ENCODE results near the gene GCLC. TPM values are rescaled to one million over a fixed set of nuclear protein-coding genes. Genes with fewer than 3 reads are reported as not detected.
"Not testable (repeated sequence)": the region's sequence is repeated elsewhere in the genome, so short reads cannot be mapped to it uniquely, and the experiment has no call there.

GCLC gene
- total RNA-seq, 4 donors from 2014 or later, result 63.5 to 84.3 (median 71.7) TPM

DNA sequence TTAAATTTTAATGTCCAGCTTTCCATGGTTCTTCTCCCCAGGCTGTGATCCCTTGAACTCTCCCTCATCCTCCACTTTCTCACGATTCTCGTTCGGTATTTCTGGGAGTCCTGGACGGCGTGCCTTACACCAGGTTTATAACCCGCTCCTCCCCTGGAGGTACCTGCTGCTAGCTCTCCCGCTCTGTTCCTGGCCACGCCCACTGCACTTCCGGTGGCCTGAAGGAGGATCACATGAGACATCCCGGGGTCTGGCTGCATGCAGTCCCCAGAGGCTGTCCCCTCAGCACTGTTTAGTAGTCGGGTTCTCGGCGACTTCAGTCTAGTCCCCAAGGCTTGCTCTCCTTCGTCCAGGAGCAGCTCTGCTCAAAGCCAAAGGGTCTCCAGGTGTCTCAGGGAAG, 28.4 kb upstream of the GCLC start:
- 88% methylated on average over 6 of the region's 14 CpGs; no CpG with 5 or more reads in 1 of the 2 donors for WGBS, 2 donors (ENCODE audit: low coverage in 1 of 2)

GRCh38 chr6:53572379-53572778, 27.5 kb upstream of the GCLC start:
- not testable (repeated sequence) for H3K9me3 ChIP-seq, ATAC-seq, H3K36me3 ChIP-seq, H3K27me3 ChIP-seq, H3K4me1 ChIP-seq, H3K4me3 ChIP-seq, H3K27ac ChIP-seq
- WGBS, 2 donors (ENCODE audit: low coverage in 1 of 2), result 79 to 90% methylated on average over 3 of the region's 3 CpGs

More for the DNA sequence above, 28.4 kb upstream of the GCLC start:
- Histone ChIP-seq H3K9me3 (no peaks in the 10 kb centered on the region), H3K36me3 (no peaks in the 10 kb centered on the region), H3K4me3 (no peak overlapping the region), H3K4me1 (no peaks in the 10 kb centered on the region), H3K27ac (no peak overlapping the region), H3K27me3 (no peaks in the 10 kb centered on the region)
- ATAC-seq, result no peak
- TF ChIP-seq POLR2A (IDR thresholded peaks at IDR 0.05), result no peak
- TF ChIP-seq POLR2AphosphoS5 (IDR thresholded peaks at IDR 0.05), result no peak
- TF ChIP-seq, protein P1, sequence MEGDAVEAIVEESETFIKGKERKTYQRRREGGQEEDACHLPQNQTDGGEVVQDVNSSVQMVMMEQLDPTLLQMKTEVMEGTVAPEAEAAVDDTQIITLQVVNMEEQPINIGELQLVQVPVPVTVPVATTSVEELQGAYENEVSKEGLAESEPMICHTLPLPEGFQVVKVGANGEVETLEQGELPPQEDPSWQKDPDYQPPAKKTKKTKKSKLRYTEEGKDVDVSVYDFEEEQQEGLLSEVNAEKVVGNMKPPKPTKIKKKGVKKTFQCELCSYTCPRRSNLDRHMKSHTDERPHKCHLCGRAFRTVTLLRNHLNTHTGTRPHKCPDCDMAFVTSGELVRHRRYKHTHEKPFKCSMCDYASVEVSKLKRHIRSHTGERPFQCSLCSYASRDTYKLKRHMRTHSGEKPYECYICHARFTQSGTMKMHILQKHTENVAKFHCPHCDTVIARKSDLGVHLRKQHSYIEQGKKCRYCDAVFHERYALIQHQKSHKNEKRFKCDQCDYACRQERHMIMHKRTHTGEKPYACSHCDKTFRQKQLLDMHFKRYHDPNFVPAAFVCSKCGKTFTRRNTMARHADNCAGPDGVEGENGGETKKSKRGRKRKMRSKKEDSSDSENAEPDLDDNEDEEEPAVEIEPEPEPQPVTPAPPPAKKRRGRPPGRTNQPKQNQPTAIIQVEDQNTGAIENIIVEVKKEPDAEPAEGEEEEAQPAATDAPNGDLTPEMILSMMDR (IDR thresholded peaks at IDR 0.05), result no peak

- Histone ChIP-seq H3K4me1 (no peaks in the 10 kb centered on the region), H3K9me3 (no peaks in the 10 kb centered on the region), H3K36me3 (no peaks in the 10 kb centered on the region), H3K27ac (no peak overlapping the region), H3K4me3 (no peak overlapping the region), H3K27me3 (no peaks in the 10 kb centered on the region)
- no peak for ATAC-seq
- TF ChIP-seq EP300 (IDR thresholded peaks at IDR 0.05), result no peak
- TF ChIP-seq POLR2A (IDR thresholded peaks at IDR 0.05), result no peak
- TF ChIP-seq, protein P1 (IDR thresholded peaks at IDR 0.05), result no peak
- no peak for TF ChIP-seq POLR2AphosphoS5 (IDR thresholded peaks at IDR 0.05)
- 85 to 88% methylated on average over 2 of the region's 2 CpGs for WGBS, 2 donors (ENCODE audit: low coverage in 1 of 2)
These were observed 24.1 kb upstream of the GCLC start for GRCh38 chr6:53568776-53569616.

- Histone ChIP-seq H3K36me3 (no peaks in the 10 kb centered on the region), H3K4me1 (no peaks in the 10 kb centered on the region), H3K4me3 (no peak overlapping the region), H3K9me3 (no peaks in the 10 kb centered on the region), H3K27me3 (no peaks in the 10 kb centered on the region), H3K27ac (no peak overlapping the region)
- TF ChIP-seq POLR2AphosphoS5 (IDR thresholded peaks at IDR 0.05), result no peak
- TF ChIP-seq, protein P1 (IDR thresholded peaks at IDR 0.05), result no peak
- TF ChIP-seq EP300 (IDR thresholded peaks at IDR 0.05), result no peak
- TF ChIP-seq POLR2A (IDR thresholded peaks at IDR 0.05), result no peak
- ATAC-seq, result no peak
- 43 to 47% methylated on average over 2 of the region's 2 CpGs for WGBS, 2 donors (ENCODE audit: low coverage in 1 of 2)
These were observed 22.8 kb upstream of the GCLC start for GRCh38 chr6:53567701-53568100.

GRCh38 chr6:53566755-53567154, 21.9 kb upstream of the GCLC start:
- Histone ChIP-seq H3K27ac (no peak overlapping the region), H3K36me3 (no peaks in the 10 kb centered on the region), H3K4me1 (no peaks in the 10 kb centered on the region), H3K9me3 (no peaks in the 10 kb centered on the region), H3K4me3 (no peak overlapping the region), H3K27me3 (no peaks in the 10 kb centered on the region)
- ATAC-seq, result no peak
- 74 to 86% methylated on average over 2 to 3 of the region's 3 CpGs for WGBS, 2 donors (ENCODE audit: low coverage in 1 of 2)
- no peak for TF ChIP-seq POLR2A (IDR thresholded peaks at IDR 0.05)
- TF ChIP-seq, protein P1 (IDR thresholded peaks at IDR 0.05), result no peak
- no peak for TF ChIP-seq POLR2AphosphoS5 (IDR thresholded peaks at IDR 0.05)
- TF ChIP-seq EP300 (IDR thresholded peaks at IDR 0.05), result no peak
